K562 (cell line): ENCODE data around the gene CLCN5.

Experiments
- CBX3 ChIP-seq, 2 experiments: IDR thresholded peaks; 1 replicate in 1 of 2; 2 replicates in 1 of 2; pipeline ENCODE4 v1.6.1; 2012; ENCODE audit warnings: inconsistent platforms in 2 of 2, low read length in 2 of 2, borderline replicate concordance in 1 of 2, control low read depth in 1 of 2
- GABPA ChIP-seq: fragments of 200-800 bp; sonication (Bioruptor generic); conservative IDR thresholded peaks from 2 replicates; pipeline ENCODE4 v1.6.1; 2016; ENCODE audit warnings: low read depth, missing genetic modification characterization, missing compliant biosample characterization
- RFX7 ChIP-seq: fragments of 250-450 bp; sonication (Bioruptor Pico); IDR thresholded peaks from 2 replicates; pipeline ENCODE4 v1.5.1; 2021; ENCODE audit warnings: mild to moderate bottlenecking
- TCF7L2 ChIP-seq: fragments of 150-350 bp; IDR thresholded peaks from 2 replicates; pipeline ENCODE4 v1.6.1; 2016; ENCODE audit warnings: low read depth, mild to moderate bottlenecking, low read length, moderate library complexity
- ZNF140 ChIP-seq: fragments of 250-450 bp; sonication (Bioruptor Pico); IDR thresholded peaks from 2 replicates; pipeline ENCODE4 v1.8.0; 2021; ENCODE audit warnings: moderate library complexity, mild to moderate bottlenecking, inconsistent platforms
- TF ChIP-seq, protein P1 (sequence below), 3 experiments: IDR thresholded peaks in 2 of 3; conservative IDR thresholded peaks in 1 of 3; 2 replicates each; pipeline ENCODE4 v1.5.1; 2011 to 2012; ENCODE audit warnings: low read length in 3 of 3, mild to moderate bottlenecking in 3 of 3, control low read depth in 2 of 3, improper control_type of control experiment in 1 of 3, inconsistent platforms in 1 of 3, low read depth in 1 of 3, mixed read lengths in 1 of 3, moderate library complexity in 1 of 3; ENCODE audit not compliant: insufficient read depth in 2 of 3
- TF ChIP-seq, protein P2 (sequence below): sonication (generic); formaldehyde crosslinking; IDR thresholded peaks from 2 replicates; pipeline ENCODE4 v1.8.0; 2023; ENCODE audit warnings: mild to moderate bottlenecking, missing genetic modification reagents
- TF ChIP-seq, protein P3 (sequence below): fragments of 450-650 bp; IDR thresholded peaks from 2 replicates; pipeline ENCODE4 v1.6.1; 2017; ENCODE audit warnings: mild to moderate bottlenecking, moderate library complexity
- TF ChIP-seq, protein P4 (sequence below), 2 experiments: fragments of 450-650 bp; formaldehyde crosslinking in 1 of 2; IDR thresholded peaks; 2 replicates each; pipeline versions ENCODE4 v1.4.0 to v1.6.1; 2014 to 2020; ENCODE audit warnings: mild to moderate bottlenecking in 2 of 2, borderline replicate concordance in 1 of 2, low read depth in 1 of 2
- TF ChIP-seq, protein P5 (sequence below): sonication (generic); formaldehyde crosslinking; IDR thresholded peaks from 2 replicates; pipeline ENCODE4 v1.9.0; 2022; ENCODE audit warnings: mild to moderate bottlenecking, missing genetic modification reagents
- TF ChIP-seq, protein P6 (sequence below): fragments of 250-450 bp; sonication (Bioruptor Pico); IDR thresholded peaks from 2 replicates; pipeline ENCODE4 v1.4.0; 2020; ENCODE audit warnings: mild to moderate bottlenecking, moderate library complexity, borderline replicate concordance

DNA sequence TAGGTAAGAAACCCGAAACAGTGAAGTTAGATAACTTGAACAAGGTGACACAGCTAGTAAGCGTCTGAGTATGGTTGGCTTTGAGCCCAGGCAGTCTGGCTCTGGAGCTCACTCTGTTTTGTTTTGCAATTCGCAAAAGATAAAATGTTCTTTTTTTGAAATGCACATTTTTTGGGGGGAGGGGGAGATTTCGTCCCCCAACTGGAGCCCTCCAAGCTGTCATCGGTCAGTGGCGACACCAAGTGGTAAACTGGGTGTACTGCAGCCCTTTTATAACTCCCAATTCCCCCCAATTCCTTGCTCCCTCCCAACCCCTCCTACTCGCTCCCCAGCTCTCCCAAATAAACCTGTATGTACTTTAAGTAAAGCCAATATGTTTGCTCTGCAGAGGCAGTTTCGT lies 2.8 kb upstream of the CLCN5 start:
- TF ChIP-seq, protein P1, sequence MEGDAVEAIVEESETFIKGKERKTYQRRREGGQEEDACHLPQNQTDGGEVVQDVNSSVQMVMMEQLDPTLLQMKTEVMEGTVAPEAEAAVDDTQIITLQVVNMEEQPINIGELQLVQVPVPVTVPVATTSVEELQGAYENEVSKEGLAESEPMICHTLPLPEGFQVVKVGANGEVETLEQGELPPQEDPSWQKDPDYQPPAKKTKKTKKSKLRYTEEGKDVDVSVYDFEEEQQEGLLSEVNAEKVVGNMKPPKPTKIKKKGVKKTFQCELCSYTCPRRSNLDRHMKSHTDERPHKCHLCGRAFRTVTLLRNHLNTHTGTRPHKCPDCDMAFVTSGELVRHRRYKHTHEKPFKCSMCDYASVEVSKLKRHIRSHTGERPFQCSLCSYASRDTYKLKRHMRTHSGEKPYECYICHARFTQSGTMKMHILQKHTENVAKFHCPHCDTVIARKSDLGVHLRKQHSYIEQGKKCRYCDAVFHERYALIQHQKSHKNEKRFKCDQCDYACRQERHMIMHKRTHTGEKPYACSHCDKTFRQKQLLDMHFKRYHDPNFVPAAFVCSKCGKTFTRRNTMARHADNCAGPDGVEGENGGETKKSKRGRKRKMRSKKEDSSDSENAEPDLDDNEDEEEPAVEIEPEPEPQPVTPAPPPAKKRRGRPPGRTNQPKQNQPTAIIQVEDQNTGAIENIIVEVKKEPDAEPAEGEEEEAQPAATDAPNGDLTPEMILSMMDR (IDR thresholded peaks at IDR 0.05 in 2 of 3, conservative IDR thresholded peaks at IDR 0.05 in 1 of 3; ENCODE audit: insufficient read depth in 2 of 3, low read depth in 1 of 3, low read length in 3 of 3), result peak; percentile 68 to 80 (median 69)
- TF ChIP-seq, protein P2, sequence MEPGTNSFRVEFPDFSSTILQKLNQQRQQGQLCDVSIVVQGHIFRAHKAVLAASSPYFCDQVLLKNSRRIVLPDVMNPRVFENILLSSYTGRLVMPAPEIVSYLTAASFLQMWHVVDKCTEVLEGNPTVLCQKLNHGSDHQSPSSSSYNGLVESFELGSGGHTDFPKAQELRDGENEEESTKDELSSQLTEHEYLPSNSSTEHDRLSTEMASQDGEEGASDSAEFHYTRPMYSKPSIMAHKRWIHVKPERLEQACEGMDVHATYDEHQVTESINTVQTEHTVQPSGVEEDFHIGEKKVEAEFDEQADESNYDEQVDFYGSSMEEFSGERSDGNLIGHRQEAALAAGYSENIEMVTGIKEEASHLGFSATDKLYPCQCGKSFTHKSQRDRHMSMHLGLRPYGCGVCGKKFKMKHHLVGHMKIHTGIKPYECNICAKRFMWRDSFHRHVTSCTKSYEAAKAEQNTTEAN (CRISPR knock-in tag), result no peak
- TF ChIP-seq, protein P3, sequence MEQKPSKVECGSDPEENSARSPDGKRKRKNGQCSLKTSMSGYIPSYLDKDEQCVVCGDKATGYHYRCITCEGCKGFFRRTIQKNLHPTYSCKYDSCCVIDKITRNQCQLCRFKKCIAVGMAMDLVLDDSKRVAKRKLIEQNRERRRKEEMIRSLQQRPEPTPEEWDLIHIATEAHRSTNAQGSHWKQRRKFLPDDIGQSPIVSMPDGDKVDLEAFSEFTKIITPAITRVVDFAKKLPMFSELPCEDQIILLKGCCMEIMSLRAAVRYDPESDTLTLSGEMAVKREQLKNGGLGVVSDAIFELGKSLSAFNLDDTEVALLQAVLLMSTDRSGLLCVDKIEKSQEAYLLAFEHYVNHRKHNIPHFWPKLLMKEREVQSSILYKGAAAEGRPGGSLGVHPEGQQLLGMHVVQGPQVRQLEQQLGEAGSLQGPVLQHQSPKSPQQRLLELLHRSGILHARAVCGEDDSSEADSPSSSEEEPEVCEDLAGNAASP, result no peak
- TF ChIP-seq RFX7 (no peak), GABPA (no peak), CBX3 (IDR thresholded peaks at IDR 0.05; ENCODE audit: borderline replicate concordance in 1 of 2, low read length in 2 of 2) (no peak), ZNF140 (CRISPR knock-in tag) (no peak), TCF7L2 (no peak)
- TF ChIP-seq, protein P4, sequence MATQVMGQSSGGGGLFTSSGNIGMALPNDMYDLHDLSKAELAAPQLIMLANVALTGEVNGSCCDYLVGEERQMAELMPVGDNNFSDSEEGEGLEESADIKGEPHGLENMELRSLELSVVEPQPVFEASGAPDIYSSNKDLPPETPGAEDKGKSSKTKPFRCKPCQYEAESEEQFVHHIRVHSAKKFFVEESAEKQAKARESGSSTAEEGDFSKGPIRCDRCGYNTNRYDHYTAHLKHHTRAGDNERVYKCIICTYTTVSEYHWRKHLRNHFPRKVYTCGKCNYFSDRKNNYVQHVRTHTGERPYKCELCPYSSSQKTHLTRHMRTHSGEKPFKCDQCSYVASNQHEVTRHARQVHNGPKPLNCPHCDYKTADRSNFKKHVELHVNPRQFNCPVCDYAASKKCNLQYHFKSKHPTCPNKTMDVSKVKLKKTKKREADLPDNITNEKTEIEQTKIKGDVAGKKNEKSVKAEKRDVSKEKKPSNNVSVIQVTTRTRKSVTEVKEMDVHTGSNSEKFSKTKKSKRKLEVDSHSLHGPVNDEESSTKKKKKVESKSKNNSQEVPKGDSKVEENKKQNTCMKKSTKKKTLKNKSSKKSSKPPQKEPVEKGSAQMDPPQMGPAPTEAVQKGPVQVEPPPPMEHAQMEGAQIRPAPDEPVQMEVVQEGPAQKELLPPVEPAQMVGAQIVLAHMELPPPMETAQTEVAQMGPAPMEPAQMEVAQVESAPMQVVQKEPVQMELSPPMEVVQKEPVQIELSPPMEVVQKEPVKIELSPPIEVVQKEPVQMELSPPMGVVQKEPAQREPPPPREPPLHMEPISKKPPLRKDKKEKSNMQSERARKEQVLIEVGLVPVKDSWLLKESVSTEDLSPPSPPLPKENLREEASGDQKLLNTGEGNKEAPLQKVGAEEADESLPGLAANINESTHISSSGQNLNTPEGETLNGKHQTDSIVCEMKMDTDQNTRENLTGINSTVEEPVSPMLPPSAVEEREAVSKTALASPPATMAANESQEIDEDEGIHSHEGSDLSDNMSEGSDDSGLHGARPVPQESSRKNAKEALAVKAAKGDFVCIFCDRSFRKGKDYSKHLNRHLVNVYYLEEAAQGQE (IDR thresholded peaks at IDR 0.05; ENCODE audit: borderline replicate concordance), result no peak
- TF ChIP-seq, protein P4 (CRISPR knock-in tag; IDR thresholded peaks at IDR 0.05; ENCODE audit: low read depth), result no peak
- TF ChIP-seq, protein P5, sequence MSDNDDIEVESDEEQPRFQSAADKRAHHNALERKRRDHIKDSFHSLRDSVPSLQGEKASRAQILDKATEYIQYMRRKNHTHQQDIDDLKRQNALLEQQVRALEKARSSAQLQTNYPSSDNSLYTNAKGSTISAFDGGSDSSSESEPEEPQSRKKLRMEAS, result no peak
- TF ChIP-seq, protein P6, sequence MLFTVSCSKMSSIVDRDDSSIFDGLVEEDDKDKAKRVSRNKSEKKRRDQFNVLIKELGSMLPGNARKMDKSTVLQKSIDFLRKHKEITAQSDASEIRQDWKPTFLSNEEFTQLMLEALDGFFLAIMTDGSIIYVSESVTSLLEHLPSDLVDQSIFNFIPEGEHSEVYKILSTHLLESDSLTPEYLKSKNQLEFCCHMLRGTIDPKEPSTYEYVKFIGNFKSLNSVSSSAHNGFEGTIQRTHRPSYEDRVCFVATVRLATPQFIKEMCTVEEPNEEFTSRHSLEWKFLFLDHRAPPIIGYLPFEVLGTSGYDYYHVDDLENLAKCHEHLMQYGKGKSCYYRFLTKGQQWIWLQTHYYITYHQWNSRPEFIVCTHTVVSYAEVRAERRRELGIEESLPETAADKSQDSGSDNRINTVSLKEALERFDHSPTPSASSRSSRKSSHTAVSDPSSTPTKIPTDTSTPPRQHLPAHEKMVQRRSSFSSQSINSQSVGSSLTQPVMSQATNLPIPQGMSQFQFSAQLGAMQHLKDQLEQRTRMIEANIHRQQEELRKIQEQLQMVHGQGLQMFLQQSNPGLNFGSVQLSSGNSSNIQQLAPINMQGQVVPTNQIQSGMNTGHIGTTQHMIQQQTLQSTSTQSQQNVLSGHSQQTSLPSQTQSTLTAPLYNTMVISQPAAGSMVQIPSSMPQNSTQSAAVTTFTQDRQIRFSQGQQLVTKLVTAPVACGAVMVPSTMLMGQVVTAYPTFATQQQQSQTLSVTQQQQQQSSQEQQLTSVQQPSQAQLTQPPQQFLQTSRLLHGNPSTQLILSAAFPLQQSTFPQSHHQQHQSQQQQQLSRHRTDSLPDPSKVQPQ (CRISPR knock-in tag), result no peak
